IPS-15b (cell line): ENCODE measurements around the gene TBKBP1.

Source experiments
- H3K27me3 ChIP-seq: one replicate; pipeline ENCODE4 v1.6.1; 2013; ENCODE audit warnings: low read length; ENCODE audit not compliant: control insufficient read depth, insufficient read depth
- H3K36me3 ChIP-seq: one replicate; pipeline ENCODE4 v1.6.1; 2013; ENCODE audit warnings: low read length; ENCODE audit not compliant: control insufficient read depth, insufficient read depth
- H3K4me1 ChIP-seq: one replicate; pipeline ENCODE4 v1.6.1; 2013; ENCODE audit warnings: mild to moderate bottlenecking, low read length; ENCODE audit not compliant: control insufficient read depth, insufficient read depth
- H3K4me3 ChIP-seq: one replicate; pipeline ENCODE4 v1.5.1; 2013; ENCODE audit warnings: low read depth, low read length
- H3K9ac ChIP-seq: one replicate; pipeline ENCODE4 v1.6.1; 2013; ENCODE audit warnings: low read depth, mild to moderate bottlenecking, low read length
- H3K9me3 ChIP-seq: one replicate; pipeline ENCODE4 v1.6.1; 2013; ENCODE audit warnings: mild to moderate bottlenecking, low read length; ENCODE audit not compliant: control insufficient read depth, insufficient read depth

Gene TBKBP1

GRCh38 chr17:47703191-47703591 is 9.2 kb downstream of the TBKBP1 start:
- Histone ChIP-seq H3K9ac (no peak overlapping the region), H3K36me3 (peaks cover 10% of the 10 kb centered on the region), H3K9me3 (no peaks in the 10 kb centered on the region), H3K4me3 (no peak overlapping the region), H3K27me3 (peaks cover 15% of the 10 kb centered on the region), H3K4me1 (no peaks in the 10 kb centered on the region)

GRCh38 chr17:47703671-47704070 is 9.7 kb downstream of the TBKBP1 start:
- Histone ChIP-seq H3K4me3 (no peak overlapping the region), H3K9ac (no peak overlapping the region), H3K9me3 (no peaks in the 10 kb centered on the region), H3K27me3 (peaks cover 16% of the 10 kb centered on the region), H3K36me3 (peaks cover 10% of the 10 kb centered on the region), H3K4me1 (no peaks in the 10 kb centered on the region)

DNA sequence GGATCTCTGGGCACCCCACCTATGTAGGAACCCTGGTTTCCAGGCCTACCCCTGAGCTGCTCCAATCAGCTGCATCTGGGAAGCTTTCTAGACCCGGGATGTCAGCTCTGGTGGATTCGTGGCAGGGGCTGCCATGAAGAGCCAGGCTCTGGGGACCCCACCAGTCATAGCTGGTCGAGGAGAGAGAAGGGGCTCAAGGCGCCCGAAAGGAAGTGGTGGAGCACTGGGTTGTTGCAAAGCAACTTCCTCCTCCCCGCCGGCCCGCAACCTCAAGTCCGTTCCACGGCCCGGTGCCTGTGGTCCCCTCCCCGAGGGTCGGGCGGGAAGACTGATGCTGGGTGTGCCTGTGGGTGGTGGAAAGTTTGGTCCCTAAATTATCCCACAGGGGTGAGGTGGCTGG is 10.2 kb downstream of the TBKBP1 start:
- Histone ChIP-seq H3K9me3 (no peaks in the 10 kb centered on the region), H3K36me3 (peaks cover 10% of the 10 kb centered on the region), H3K27me3 (peaks cover 16% of the 10 kb centered on the region), H3K4me1 (no peaks in the 10 kb centered on the region), H3K9ac (no peak overlapping the region), H3K4me3 (no peak overlapping the region)

GRCh38 chr17:47704736-47705135 is 10.8 kb downstream of the TBKBP1 start:
- Histone ChIP-seq H3K4me1 (no peaks in the 10 kb centered on the region), H3K4me3 (no peak overlapping the region), H3K36me3 (peaks cover 8% of the 10 kb centered on the region), H3K27me3 (peaks cover 21% of the 10 kb centered on the region), H3K9me3 (no peaks in the 10 kb centered on the region), H3K9ac (no peak overlapping the region)

DNA sequence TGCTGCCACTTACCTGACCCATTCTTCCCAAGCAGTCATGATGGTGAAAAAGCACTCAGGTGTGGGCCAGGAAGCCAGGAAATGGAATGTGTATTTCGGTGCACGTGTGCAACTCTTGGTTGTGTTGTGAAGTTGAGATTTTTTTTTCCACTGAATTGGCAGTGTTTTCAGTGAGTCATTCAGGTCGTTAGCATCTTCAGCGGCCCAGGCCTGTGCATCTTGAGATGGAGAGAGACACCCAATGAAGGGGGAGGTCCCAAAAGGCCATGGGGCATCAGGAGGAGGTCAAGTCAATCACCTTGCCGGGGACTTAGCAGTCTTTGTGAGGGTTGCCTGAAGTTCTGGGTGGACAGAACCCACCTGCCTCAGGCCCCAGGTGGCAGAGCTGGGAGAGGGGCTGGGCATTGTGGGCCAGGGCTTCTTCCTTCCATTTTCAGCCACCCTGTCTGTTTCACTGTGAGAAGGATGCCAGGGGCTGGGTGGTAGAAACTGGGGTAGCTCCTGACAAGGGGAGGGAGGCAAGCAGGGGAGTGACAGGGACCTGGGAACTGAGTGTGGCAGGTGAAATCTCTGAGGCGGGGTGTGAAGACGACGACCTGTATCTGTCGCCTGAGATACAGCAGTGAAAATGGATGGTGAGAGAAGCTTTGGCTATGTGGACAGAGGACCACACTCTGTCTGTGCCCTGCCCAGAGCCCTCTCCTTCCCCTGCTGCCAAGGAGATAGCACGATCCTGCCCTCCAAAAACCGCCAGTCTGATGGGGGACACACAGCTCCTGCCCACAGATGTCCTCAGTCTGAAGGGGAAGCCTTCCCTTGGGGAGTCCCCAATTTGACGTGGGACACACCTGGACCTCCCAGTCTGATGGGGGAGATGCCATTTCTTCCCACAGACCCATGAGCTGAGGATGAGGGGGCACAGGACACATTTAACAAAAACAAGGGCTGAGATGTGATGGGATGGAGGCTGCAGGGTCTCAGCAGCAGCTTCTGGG is 11.9 kb downstream of the TBKBP1 start:
- Histone ChIP-seq H3K4me1 (no peaks in the 10 kb centered on the region), H3K27me3 (peaks cover 24% of the 10 kb centered on the region), H3K9me3 (no peaks in the 10 kb centered on the region), H3K4me3 (no peak overlapping the region), H3K36me3 (peaks cover 5% of the 10 kb centered on the region), H3K9ac (no peak overlapping the region)

DNA sequence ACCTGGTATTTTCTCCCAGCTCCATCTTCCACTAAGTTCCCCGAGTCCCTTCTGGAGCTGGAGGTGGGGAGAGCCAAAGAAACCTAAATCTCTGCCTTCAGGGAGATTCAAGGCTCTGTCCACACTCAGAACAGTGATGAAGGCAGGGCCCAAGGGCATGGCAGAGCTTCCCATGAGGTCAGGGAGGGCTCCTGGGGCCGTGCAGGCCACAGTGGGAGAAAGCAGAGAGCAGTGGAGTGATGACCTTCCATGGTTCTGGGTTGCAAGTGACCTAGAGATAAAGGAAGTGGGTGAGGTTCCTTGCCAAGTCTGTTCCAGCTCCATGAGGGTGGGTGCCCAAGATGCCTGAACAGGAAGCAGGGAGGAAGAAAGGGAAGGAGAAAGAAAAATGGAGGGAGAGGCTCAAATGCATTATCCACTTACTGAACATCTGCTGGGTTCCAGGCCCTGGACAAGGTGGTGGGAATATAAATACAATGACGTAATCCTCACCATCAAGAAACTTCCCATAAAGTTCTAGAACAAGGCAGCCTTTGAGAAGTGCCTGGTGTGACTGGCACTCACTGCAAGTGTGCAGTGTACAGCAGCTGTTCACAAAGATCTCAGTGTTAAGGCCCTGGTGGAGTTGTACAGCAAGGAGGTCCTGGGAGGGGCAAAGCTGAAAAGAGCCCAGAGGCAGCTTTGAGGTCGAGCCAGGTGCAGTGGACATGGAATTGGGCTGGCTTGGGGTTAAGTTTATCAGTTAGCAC is 13.3 kb downstream of the TBKBP1 start:
- Histone ChIP-seq H3K27me3 (peaks cover 24% of the 10 kb centered on the region), H3K36me3 (no peaks in the 10 kb centered on the region), H3K9ac (no peak overlapping the region), H3K4me3 (no peak overlapping the region), H3K4me1 (no peaks in the 10 kb centered on the region), H3K9me3 (no peaks in the 10 kb centered on the region)

DNA sequence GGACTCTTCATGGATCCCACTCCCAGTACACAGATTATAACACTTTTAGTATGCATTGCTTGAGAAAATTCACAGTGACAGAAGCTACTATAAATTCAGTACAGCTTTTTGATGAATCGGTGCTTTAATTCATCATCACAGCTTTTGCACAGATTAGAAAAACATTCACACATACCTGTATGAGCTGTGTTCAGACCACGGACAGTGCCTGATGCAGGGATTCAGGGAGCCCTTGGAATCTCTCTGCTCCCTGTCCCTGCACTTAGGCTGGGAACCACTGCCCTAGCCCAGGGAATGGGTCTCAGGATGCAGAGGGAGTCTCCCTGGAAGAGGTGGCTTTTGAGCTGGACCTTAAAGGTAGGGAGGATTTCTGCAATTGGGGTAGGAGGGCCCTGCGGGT is 13.9 kb downstream of the TBKBP1 start:
- Histone ChIP-seq H3K9ac (no peak overlapping the region), H3K27me3 (peaks cover 28% of the 10 kb centered on the region), H3K36me3 (no peaks in the 10 kb centered on the region), H3K4me1 (no peaks in the 10 kb centered on the region), H3K4me3 (peak overlapping the region; percentile 32), H3K9me3 (no peaks in the 10 kb centered on the region)

- Histone ChIP-seq H3K4me3 (peak overlapping the region; percentile 32), H3K4me1 (no peaks in the 10 kb centered on the region), H3K36me3 (no peaks in the 10 kb centered on the region), H3K27me3 (peaks cover 33% of the 10 kb centered on the region), H3K9me3 (no peaks in the 10 kb centered on the region), H3K9ac (no peak overlapping the region)
These were observed 14.4 kb downstream of the TBKBP1 start for GRCh38 chr17:47708312-47708863.

- peak overlapping the region; percentile 39 for H3K4me3 ChIP-seq
- no peak overlapping the region for H3K9ac ChIP-seq
- H3K9me3 ChIP-seq: no peaks in the 10 kb centered on the region
- peaks cover 33% of the 10 kb centered on the region for H3K27me3 ChIP-seq
- H3K36me3 ChIP-seq: no peaks in the 10 kb centered on the region
- H3K4me1 ChIP-seq: no peaks in the 10 kb centered on the region
These were observed 15.0 kb downstream of the TBKBP1 start for GRCh38 chr17:47708864-47709541.

DNA sequence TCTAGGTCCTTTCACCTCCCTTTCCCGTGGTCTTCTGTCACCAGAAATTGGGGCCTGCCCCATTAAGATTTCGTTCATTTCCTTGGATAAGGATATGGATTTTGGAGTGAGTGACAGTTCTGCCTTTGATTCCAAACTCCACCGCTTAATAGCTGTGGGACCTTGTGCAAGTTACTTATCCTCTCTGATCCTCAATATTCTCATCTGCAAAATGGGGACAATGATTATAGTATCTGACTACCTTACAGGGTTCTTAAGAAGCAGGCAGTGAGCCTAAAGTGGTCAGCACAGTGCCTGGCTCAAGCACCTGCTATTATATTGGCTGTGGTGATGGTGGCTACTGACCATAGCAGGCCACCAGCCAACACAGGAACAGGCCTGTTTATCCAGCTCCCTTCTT is 15.6 kb downstream of the TBKBP1 start:
- Histone ChIP-seq H3K4me1 (no peaks in the 10 kb centered on the region), H3K9me3 (no peaks in the 10 kb centered on the region), H3K27me3 (peaks cover 35% of the 10 kb centered on the region), H3K4me3 (peak overlapping the region; percentile 39), H3K9ac (no peak overlapping the region), H3K36me3 (no peaks in the 10 kb centered on the region)

GRCh38 chr17:47711366-47712099 is 17.6 kb downstream of the TBKBP1 start:
- H3K36me3 ChIP-seq: no peaks in the 10 kb centered on the region
- H3K4me3 ChIP-seq: no peak overlapping the region
- no peaks in the 10 kb centered on the region for H3K4me1 ChIP-seq
- no peak overlapping the region for H3K9ac ChIP-seq
- H3K27me3 ChIP-seq: peaks cover 40% of the 10 kb centered on the region
- no peaks in the 10 kb centered on the region for H3K9me3 ChIP-seq
